Gastrocnemius medialis (tissue), 4 donors: ENCODE data around the gene ZDHHC14. TPM values are rescaled to one million over a fixed set of nuclear protein-coding genes. Genes with fewer than 3 reads are reported as not detected.

Experiments used
- ATAC-seq, 2 donors: fragments of 150-250 bp; one replicate each; pipeline ENCODE4 v1.9.1; 2016
- DNase-seq, 2 donors: peaks; one replicate each; pipeline ENCODE4 v3.0.0-alpha.2; 2019
- H3K27ac ChIP-seq, 4 donors: fragments of 200-600 bp; sonication (generic); 1 replicate in 1 of 4; 2 replicates in 3 of 4; pipeline ENCODE4 v1.5.1; 2016 to 2018; ENCODE audit warnings: mild to moderate bottlenecking in 2 of 4, moderate library complexity in 1 of 4
- H3K27me3 ChIP-seq, 3 donors: fragments of 200-600 bp; sonication (generic) in 2 of 3; 1 replicate in 1 of 3; 2 replicates in 2 of 3; pipeline versions ENCODE4 v1.5.1 to v1.6.0; 2016 to 2019; ENCODE audit warnings: mild to moderate bottlenecking in 1 of 3, moderate library complexity in 1 of 3
- H3K36me3 ChIP-seq, 2 donors: fragments of 200-600 bp; sonication (generic) in 1 of 2; one replicate each; pipeline ENCODE4 v1.5.1; 2017 to 2018
- H3K4me1 ChIP-seq, 2 donors: fragments of 200-600 bp; sonication (generic) in 1 of 2; one replicate each; pipeline ENCODE4 v1.5.1; 2016 to 2017; ENCODE audit warnings: mild to moderate bottlenecking in 2 of 2
- H3K4me3 ChIP-seq, 4 donors: fragments of 200-600 bp; sonication (generic) in 3 of 4; 1 replicate in 1 of 4; 2 replicates in 3 of 4; pipeline ENCODE4 v1.5.1; 2016 to 2019; ENCODE audit warnings: mild to moderate bottlenecking in 2 of 4
- H3K9me3 ChIP-seq, 3 donors: fragments of 200-600 bp; sonication (generic) in 2 of 3; 1 replicate in 1 of 3; 2 replicates in 2 of 3; pipeline ENCODE4 v1.5.1; 2016 to 2019
- POLR2A ChIP-seq, 2 donors: fragments of 450-650 bp; IDR thresholded peaks; one replicate each; pipeline ENCODE4 v1.6.1; 2017; ENCODE audit warnings: antibody characterized with exemption in 2 of 2, mild to moderate bottlenecking in 2 of 2, moderate library complexity in 2 of 2
- in situ Hi-C, 4 donors: fragments of 200-750 bp; cut with MboI; loops; one replicate each; pipeline versions ENCODE4 v1.15.0 to v1.8.0; 2017; ENCODE audit warnings: low sequenced_read_pairs in 4 of 4
- intact Hi-C: fragments of 100-400 bp; cut with DNase I; formaldehyde crosslinking; loops from one replicate; pipeline ENCODE4 v1.15.1; 2023; ENCODE audit warnings: low total_unique reads
- total RNA-seq, 4 donors: library from RNA; depleted of rRNA; stranded (reverse); fragments of >200 nt; gene quantifications; one replicate each; pipeline versions ENCODE4 v1.1.0 to v1.2.3, GENCODE V29; 2016
- TF ChIP-seq, protein P1 (sequence below), 5 experiments: fragments of 450-650 bp in 3 of 5; fragments of 200-600 bp in 2 of 5; sonication (generic) in 2 of 5; IDR thresholded peaks in 4 of 5; conservative IDR thresholded peaks in 1 of 5; 1 replicate in 4 of 5; 2 replicates in 1 of 5; pipeline ENCODE4 v1.5.1; 2016 to 2019; ENCODE audit warnings: antibody characterized with exemption in 5 of 5, mild to moderate bottlenecking in 3 of 5, moderate library complexity in 3 of 5

ZDHHC14 gene
- total RNA-seq, 4 donors from 2014 or later: 3.7 to 7.7 (median 5.9) TPM

DNA sequence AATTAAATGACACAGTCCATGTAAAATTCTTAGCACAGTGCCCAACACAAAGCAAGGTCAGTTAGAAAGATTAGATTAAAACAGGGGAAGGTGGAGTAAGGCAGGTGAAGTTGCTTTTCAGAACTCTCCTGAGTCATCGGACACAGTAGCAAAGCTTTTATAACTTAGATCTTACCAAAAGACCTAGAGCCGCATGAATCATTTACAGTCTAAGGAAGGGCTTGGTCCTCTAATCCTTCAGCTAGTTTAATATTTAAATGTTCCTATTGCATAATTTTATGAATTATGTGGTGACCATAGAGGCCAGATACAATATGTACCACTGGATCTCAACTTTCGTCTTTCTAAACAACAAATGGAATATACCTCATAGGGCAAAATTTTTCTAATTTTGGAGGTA, 240.0 kb downstream of the ZDHHC14 start:
- TF ChIP-seq, protein P1, sequence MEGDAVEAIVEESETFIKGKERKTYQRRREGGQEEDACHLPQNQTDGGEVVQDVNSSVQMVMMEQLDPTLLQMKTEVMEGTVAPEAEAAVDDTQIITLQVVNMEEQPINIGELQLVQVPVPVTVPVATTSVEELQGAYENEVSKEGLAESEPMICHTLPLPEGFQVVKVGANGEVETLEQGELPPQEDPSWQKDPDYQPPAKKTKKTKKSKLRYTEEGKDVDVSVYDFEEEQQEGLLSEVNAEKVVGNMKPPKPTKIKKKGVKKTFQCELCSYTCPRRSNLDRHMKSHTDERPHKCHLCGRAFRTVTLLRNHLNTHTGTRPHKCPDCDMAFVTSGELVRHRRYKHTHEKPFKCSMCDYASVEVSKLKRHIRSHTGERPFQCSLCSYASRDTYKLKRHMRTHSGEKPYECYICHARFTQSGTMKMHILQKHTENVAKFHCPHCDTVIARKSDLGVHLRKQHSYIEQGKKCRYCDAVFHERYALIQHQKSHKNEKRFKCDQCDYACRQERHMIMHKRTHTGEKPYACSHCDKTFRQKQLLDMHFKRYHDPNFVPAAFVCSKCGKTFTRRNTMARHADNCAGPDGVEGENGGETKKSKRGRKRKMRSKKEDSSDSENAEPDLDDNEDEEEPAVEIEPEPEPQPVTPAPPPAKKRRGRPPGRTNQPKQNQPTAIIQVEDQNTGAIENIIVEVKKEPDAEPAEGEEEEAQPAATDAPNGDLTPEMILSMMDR (IDR thresholded peaks at IDR 0.05 in 4 of 5, conservative IDR thresholded peaks at IDR 0.05 in 1 of 5): no peak
- TF ChIP-seq POLR2A (IDR thresholded peaks at IDR 0.05): no peak
- ATAC-seq: no peak
- in situ Hi-C loops: no loop called here

DNA sequence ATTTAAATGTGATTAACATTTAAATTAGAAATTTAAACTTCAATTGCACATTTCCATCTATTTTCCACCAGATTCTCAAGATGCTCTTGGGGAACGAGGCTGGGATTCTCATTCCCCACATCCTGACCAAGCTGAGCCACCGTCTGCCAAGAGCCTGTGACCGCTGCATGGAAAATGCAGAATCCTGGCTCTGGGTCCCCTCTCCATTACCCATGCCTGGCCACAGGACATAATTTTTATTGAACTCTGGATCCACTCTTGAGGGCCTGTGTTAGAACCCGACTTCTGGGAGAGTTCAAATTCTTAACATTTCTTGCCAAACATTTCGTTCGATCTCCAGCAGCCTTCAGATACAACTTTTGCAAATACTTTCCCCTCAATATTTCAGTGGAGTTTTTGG, 240.4 kb downstream of the ZDHHC14 start:
- in situ Hi-C loops (no loop called here), intact Hi-C loops (no loop called here)
- Histone ChIP-seq H3K27ac (no peak overlapping the region), H3K4me3 (no peak overlapping the region), H3K36me3 (no peaks in the 10 kb centered on the region), H3K4me1 (no peaks in the 10 kb centered on the region), H3K27me3 (no peaks in the 10 kb centered on the region), H3K9me3 (no peaks in the 10 kb centered on the region)
- DNase-seq (no peak), ATAC-seq (no peak)
- no peak for TF ChIP-seq POLR2A (IDR thresholded peaks at IDR 0.05)
- TF ChIP-seq, protein P1 (IDR thresholded peaks at IDR 0.05 in 4 of 5, conservative IDR thresholded peaks at IDR 0.05 in 1 of 5): no peak

More for the DNA sequence above, 240.0 kb downstream of the ZDHHC14 start:
- no peaks in the 10 kb centered on the region for H3K27me3 ChIP-seq
- no peak overlapping the region for H3K27ac ChIP-seq
- H3K4me1 ChIP-seq: no peaks in the 10 kb centered on the region
- H3K4me3 ChIP-seq: no peak overlapping the region
- intact Hi-C loops: no loop called here
- DNase-seq: no peak
- H3K36me3 ChIP-seq: no peaks in the 10 kb centered on the region
- H3K9me3 ChIP-seq: no peaks in the 10 kb centered on the region

DNA sequence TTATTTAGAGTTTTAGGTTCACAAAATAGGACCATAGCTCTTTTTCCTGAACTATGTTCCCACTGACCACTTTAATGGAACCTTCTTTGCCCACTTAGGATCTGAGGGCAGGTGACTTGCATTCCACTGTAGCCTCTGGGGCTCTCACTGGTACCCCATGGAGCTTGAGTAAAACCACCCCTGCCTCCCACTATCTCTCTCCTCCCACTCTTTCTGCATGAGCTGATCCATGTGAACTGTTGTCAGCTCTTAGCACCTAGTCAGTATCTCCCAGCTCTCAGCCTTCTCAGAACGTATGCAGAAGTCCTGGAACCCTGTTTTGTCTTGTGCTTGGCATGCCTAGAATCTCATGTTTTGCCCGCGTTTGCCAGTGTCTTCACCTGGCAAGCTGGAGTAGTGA, 241.4 kb downstream of the ZDHHC14 start:
- no peak for DNase-seq
- Histone ChIP-seq H3K27ac (no peak overlapping the region), H3K9me3 (no peaks in the 10 kb centered on the region), H3K36me3 (no peaks in the 10 kb centered on the region), H3K27me3 (no peaks in the 10 kb centered on the region), H3K4me3 (no peak overlapping the region), H3K4me1 (no peaks in the 10 kb centered on the region)
- ATAC-seq: no peak
- in situ Hi-C loops (no loop called here), intact Hi-C loops (no loop called here)
- TF ChIP-seq, protein P1 (IDR thresholded peaks at IDR 0.05 in 4 of 5, conservative IDR thresholded peaks at IDR 0.05 in 1 of 5): no peak
- TF ChIP-seq POLR2A (IDR thresholded peaks at IDR 0.05): no peak

DNA sequence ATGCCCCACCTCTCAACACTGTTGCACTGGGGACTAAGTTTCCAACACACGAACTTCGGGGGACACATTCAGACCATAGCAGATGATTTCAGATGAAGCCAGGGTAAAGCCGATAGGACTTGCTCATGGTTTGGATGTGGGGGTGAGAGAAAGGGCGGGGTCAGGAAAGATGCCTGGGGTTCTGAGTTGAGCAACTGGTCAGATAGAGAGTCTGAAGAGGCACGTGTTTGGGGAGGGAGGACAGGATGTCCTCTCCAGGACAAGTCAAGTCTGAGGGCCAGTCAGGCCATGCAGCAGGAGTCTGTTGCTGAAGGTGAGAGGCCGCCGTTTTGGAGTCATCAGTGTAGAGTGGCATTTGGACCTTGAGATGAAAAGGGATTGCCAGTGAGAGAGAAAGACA, 244.1 kb downstream of the ZDHHC14 start:
- H3K27me3 ChIP-seq: no peaks in the 10 kb centered on the region
- H3K27ac ChIP-seq: no peak overlapping the region
- H3K4me3 ChIP-seq: no peak overlapping the region
- TF ChIP-seq, protein P1 (IDR thresholded peaks at IDR 0.05 in 4 of 5, conservative IDR thresholded peaks at IDR 0.05 in 1 of 5): no peak
- no peak for TF ChIP-seq POLR2A (IDR thresholded peaks at IDR 0.05)
- no peak for DNase-seq
- H3K4me1 ChIP-seq: no peaks in the 10 kb centered on the region
- H3K36me3 ChIP-seq: no peaks in the 10 kb centered on the region
- intact Hi-C loops (no loop called here), in situ Hi-C loops (no loop called here)
- H3K9me3 ChIP-seq: no peaks in the 10 kb centered on the region
- ATAC-seq: no peak

DNA sequence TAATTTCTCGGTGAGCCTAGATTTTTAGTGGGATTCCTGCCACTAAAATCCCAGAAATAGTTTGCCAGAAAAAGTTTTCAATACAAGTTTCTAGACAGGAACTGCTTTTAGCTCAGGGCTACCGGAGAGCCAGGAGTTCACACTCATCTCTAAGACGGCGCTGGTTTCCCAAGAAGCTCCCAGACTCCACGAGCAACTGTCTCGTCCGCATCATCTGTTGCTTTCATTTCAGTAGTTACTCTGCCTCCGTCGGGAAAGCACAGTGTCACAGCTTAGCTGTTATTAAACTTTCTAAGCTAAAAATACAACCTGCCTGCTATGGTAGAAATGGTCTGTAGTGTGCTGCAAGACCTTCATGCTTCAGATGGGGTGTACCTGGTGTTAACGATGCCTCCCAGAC, 244.8 kb downstream of the ZDHHC14 start:
- in situ Hi-C loops (no loop called here), intact Hi-C loops (no loop called here)
- Histone ChIP-seq H3K4me3 (no peak overlapping the region), H3K27ac (no peak overlapping the region), H3K9me3 (no peaks in the 10 kb centered on the region), H3K27me3 (no peaks in the 10 kb centered on the region), H3K4me1 (no peaks in the 10 kb centered on the region), H3K36me3 (no peaks in the 10 kb centered on the region)
- ATAC-seq (no peak), DNase-seq (no peak)
- TF ChIP-seq, protein P1 (IDR thresholded peaks at IDR 0.05 in 4 of 5, conservative IDR thresholded peaks at IDR 0.05 in 1 of 5): no peak
- TF ChIP-seq POLR2A (IDR thresholded peaks at IDR 0.05): no peak
